GM20431 (cell line): Measurements from ENCODE around the gene DCUN1D2.

Source experiments
- in situ Hi-C: fragments of 300-500 bp; cut with MseI, MboI; formaldehyde crosslinking; loops from one replicate; pipeline ENCODE4 v1.15.0; 2020; ENCODE audit warnings: low sequenced_read_pairs; ENCODE audit not compliant: unreplicated experiment

The DCUN1D2 gene

GRCh38 chr13:113520571-113520970, 30.1 kb upstream of the DCUN1D2 start:
- in situ Hi-C loops, result no loop called here

GRCh38 chr13:113519556-113519955, 29.0 kb upstream of the DCUN1D2 start:
- in situ Hi-C loops, result no loop called here

- in situ Hi-C loops, result no loop called here
Measured at GRCh38 chr13:113518076-113518803, 27.7 kb upstream of the DCUN1D2 start.

- in situ Hi-C loops, result no loop called here
Measured at GRCh38 chr13:113514847-113515246, 24.3 kb upstream of the DCUN1D2 start.

GRCh38 chr13:113513761-113514160, 23.2 kb upstream of the DCUN1D2 start:
- in situ Hi-C loops, result no loop called here

- in situ Hi-C loops, result no loop called here
Measured at GRCh38 chr13:113511361-113511760, 20.9 kb upstream of the DCUN1D2 start.

- in situ Hi-C loops, result no loop called here
Measured at GRCh38 chr13:113510871-113511270, 20.4 kb upstream of the DCUN1D2 start.

- in situ Hi-C loops, result no loop called here
Measured at GRCh38 chr13:113509989-113510388, 19.5 kb upstream of the DCUN1D2 start.

- in situ Hi-C loops, result no loop called here
Measured at GRCh38 chr13:113508521-113509254, 18.2 kb upstream of the DCUN1D2 start.

- in situ Hi-C loops, result no loop called here
Measured at GRCh38 chr13:113507505-113508345, 17.2 kb upstream of the DCUN1D2 start.

- in situ Hi-C loops, result no loop called here
Measured at GRCh38 chr13:113506871-113507388, 16.4 kb upstream of the DCUN1D2 start.

GRCh38 chr13:113506025-113506685, 15.6 kb upstream of the DCUN1D2 start:
- in situ Hi-C loops, result no loop called here

GRCh38 chr13:113502686-113503085, 12.2 kb upstream of the DCUN1D2 start:
- in situ Hi-C loops, result no loop called here

- in situ Hi-C loops, result no loop called here
Measured at GRCh38 chr13:113500530-113501265, 10.2 kb upstream of the DCUN1D2 start.

- in situ Hi-C loops, result no loop called here
Measured at GRCh38 chr13:113499936-113500335, 9.4 kb upstream of the DCUN1D2 start.

- in situ Hi-C loops, result no loop called here
Measured at GRCh38 chr13:113498905-113499304, 8.4 kb upstream of the DCUN1D2 start.

GRCh38 chr13:113497217-113497616, 6.7 kb upstream of the DCUN1D2 start:
- in situ Hi-C loops, result no loop called here

- in situ Hi-C loops, result no loop called here
Measured at GRCh38 chr13:113495494-113496210, 5.1 kb upstream of the DCUN1D2 start.
